CD14-positive monocyte (primary cell): ENCODE results near the gene KIAA0930. TPM values are rescaled to one million over a fixed set of nuclear protein-coding genes. Genes with fewer than 3 reads are reported as not detected.

Experiments used
- DNase-seq, 3 donors: peaks; one replicate each; pipeline ENCODE4 v3.0.0-alpha.2; 2011 to 2022
- H2AFZ ChIP-seq: 2 replicates; pipeline ENCODE4 v1.6.0; 2012; ENCODE audit warnings: mild to moderate bottlenecking, low read depth, low read length, inconsistent platforms; ENCODE audit not compliant: insufficient read depth, poor library complexity, severe bottlenecking
- H3K27ac ChIP-seq, 2 donors: 1 replicate in 1 of 2; 2 replicates in 1 of 2; pipeline ENCODE4 v1.5.1; 2012 to 2013; ENCODE audit warnings: low read length in 2 of 2, control low read depth in 1 of 2, inconsistent platforms in 1 of 2, low read depth in 1 of 2, mild to moderate bottlenecking in 1 of 2
- H3K27me3 ChIP-seq, 2 donors: one replicate each; pipeline versions ENCODE4 v1.6.0 to v1.6.1; 2011 to 2013; ENCODE audit warnings: low read length in 2 of 2; ENCODE audit not compliant: control insufficient read depth in 2 of 2, insufficient read depth in 2 of 2
- H3K36me3 ChIP-seq, 2 donors: replicated peaks in 1 of 2; 1 replicate in 1 of 2; 2 replicates in 1 of 2; pipeline versions ENCODE4 v1.5.1 to v1.6.1; 2012 to 2013; ENCODE audit warnings: low read length in 2 of 2, control low read depth in 1 of 2, inconsistent platforms in 1 of 2, mild to moderate bottlenecking in 1 of 2; ENCODE audit not compliant: insufficient read depth in 2 of 2, control insufficient read depth in 1 of 2
- H3K4me1 ChIP-seq, 2 donors: 1 replicate in 1 of 2; 2 replicates in 1 of 2; pipeline versions ENCODE4 v1.5.1 to v1.6.1; 2012 to 2013; ENCODE audit warnings: low read length in 2 of 2, control low read depth in 1 of 2, inconsistent platforms in 1 of 2, mild to moderate bottlenecking in 1 of 2, moderate library complexity in 1 of 2; ENCODE audit not compliant: insufficient read depth in 2 of 2, control insufficient read depth in 1 of 2
- H3K4me2 ChIP-seq: replicated peaks from 2 replicates; pipeline ENCODE3; 2012; ENCODE audit warnings: low read length, moderate library complexity, mild to moderate bottlenecking; ENCODE audit not compliant: poor library complexity, severe bottlenecking; ENCODE audit errors: extremely low read depth
- H3K4me3 ChIP-seq, 3 experiments: fragments of 200-600 bp in 1 of 3; sonication (generic) in 1 of 3; replicated peaks in 1 of 3; 1 replicate in 2 of 3; 2 replicates in 1 of 3; pipeline ENCODE4 v1.5.1; 2011 to 2013; ENCODE audit warnings: low read length in 3 of 3, mild to moderate bottlenecking in 3 of 3, control low read depth in 2 of 3, low read depth in 2 of 3, inconsistent platforms in 1 of 3, moderate library complexity in 1 of 3
- H3K79me2 ChIP-seq: 2 replicates; pipeline ENCODE4 v1.6.0; 2012; ENCODE audit warnings: mild to moderate bottlenecking, control low read depth, inconsistent platforms, low read length, moderate library complexity; ENCODE audit not compliant: insufficient read depth
- H3K9ac ChIP-seq: 2 replicates; pipeline ENCODE4 v1.6.0; 2017; ENCODE audit warnings: low read length, mild to moderate bottlenecking; ENCODE audit not compliant: insufficient read depth, poor library complexity, severe bottlenecking
- H3K9me3 ChIP-seq, 2 donors: replicated peaks in 1 of 2; 1 replicate in 1 of 2; 2 replicates in 1 of 2; pipeline versions ENCODE4 v1.5.1 to v1.6.1; 2012 to 2013; ENCODE audit warnings: low read length in 2 of 2, control low read depth in 1 of 2; ENCODE audit not compliant: control insufficient read depth in 1 of 2, insufficient read depth in 1 of 2
- H4K20me1 ChIP-seq: 2 replicates; pipeline ENCODE4 v1.6.0; 2012; ENCODE audit warnings: mild to moderate bottlenecking, low read length, control low read depth, moderate library complexity; ENCODE audit not compliant: insufficient read depth
- H3K27ac Mint-ChIP-seq, 7 donors: one replicate each; pipeline ENCODE4 v1.8.0; 2020; ENCODE audit warnings: mild to moderate bottlenecking in 7 of 7, mixed read lengths in 7 of 7, moderate library complexity in 6 of 7, inconsistent platforms in 2 of 7
- H3K27me3 Mint-ChIP-seq, 3 donors: one replicate each; pipeline ENCODE4 v1.8.0; 2021 to 2022; ENCODE audit warnings: low read depth in 3 of 3, mild to moderate bottlenecking in 3 of 3, mixed read lengths in 3 of 3, moderate library complexity in 3 of 3, inconsistent platforms in 1 of 3
- H3K36me3 Mint-ChIP-seq, 2 donors: one replicate each; pipeline ENCODE4 v1.8.0; 2020; ENCODE audit warnings: mixed read lengths in 2 of 2, inconsistent platforms in 1 of 2, mild to moderate bottlenecking in 1 of 2
- H3K4me1 Mint-ChIP-seq: one replicate; pipeline ENCODE4 v1.8.0; 2020; ENCODE audit warnings: mild to moderate bottlenecking, mixed read lengths
- H3K4me3 Mint-ChIP-seq, 2 donors: one replicate each; pipeline ENCODE4 v1.8.0; 2020; ENCODE audit warnings: mild to moderate bottlenecking in 2 of 2, mixed read lengths in 2 of 2, moderate library complexity in 1 of 2
- H3K9me3 Mint-ChIP-seq, 7 donors: one replicate each; pipeline ENCODE4 v1.8.0; 2020 to 2022; ENCODE audit warnings: mixed read lengths in 7 of 7, mild to moderate bottlenecking in 6 of 7, moderate library complexity in 6 of 7, inconsistent platforms in 2 of 7
- CTCF ChIP-seq: fragments of 200-600 bp; IDR thresholded peaks from one replicate; pipeline ENCODE4 v1.8.0; 2022; ENCODE audit warnings: antibody characterized with exemption, mild to moderate bottlenecking
- WGBS: methylation state at CpG from one replicate; pipeline ENCODE4 v1.1.5; 2013; ENCODE audit warnings: missing lambda C conversion rate; ENCODE audit not compliant: insufficient coverage; 5-methylcytosine and 5-hydroxymethylcytosine counted together
- intact Hi-C, 2 donors: fragments of 100-400 bp; cut with micrococcal nuclease; formaldehyde crosslinking; loops; one replicate each; pipeline versions ENCODE4 v1.15.0 to v1.15.1; 2023
- polyA plus RNA-seq, 3 donors: library from polyadenylated mRNA; depleted of rRNA in 1 of 3; unstranded in 2 of 3; stranded (reverse) in 1 of 3; fragments of 300-500 nt in 2 of 3; fragments of >200 nt in 1 of 3; fragmentation: Illumina TruSeq in 2 of 3; gene quantifications; 1 replicate in 2 of 3; 2 replicates in 1 of 3; pipeline ENCODE4 v1.2.3, GENCODE V29; 2012 to 2021

The KIAA0930 gene
- polyA plus RNA-seq, 3 donors, result 14.0 to 89.1 (median 15.6) TPM

GRCh38 chr22:45197606-45198462 lies 42.9 kb downstream of the KIAA0930 start:
- intact Hi-C loops, result no loop called here
- Mint-ChIP-seq H3K27ac (peak overlapping the region in 4 of 7 donors; percentile 3 to 65 (median 56)), H3K4me3 (no peak overlapping the region), H3K36me3 (peaks cover 70 to 94% of the 10 kb centered on the region in 2 donors), H3K27me3 (peaks cover 0 to 2% (median 0%) of the 10 kb centered on the region in 3 donors), H3K9me3 (no peaks in the 10 kb centered on the region), H3K4me1 (no peaks in the 10 kb centered on the region)
- H2AFZ ChIP-seq, result no peak overlapping the region
- no peak overlapping the region for H3K9ac ChIP-seq
- no peak overlapping the region for H3K4me3 ChIP-seq
- no peak overlapping the region for H3K4me2 ChIP-seq
- H3K79me2 ChIP-seq, result peaks cover 60% of the 10 kb centered on the region
- no peaks in the 10 kb centered on the region for H3K27me3 ChIP-seq
- H3K36me3 ChIP-seq, result peaks cover 87 to 96% of the 10 kb centered on the region in 2 donors
- no peak overlapping the region for H3K27ac ChIP-seq
- no peak for TF ChIP-seq CTCF
- 94% methylated on average over 27 of the region's 28 CpGs for whole genome bisulfite sequencing
- no peaks in the 10 kb centered on the region for H3K4me1 ChIP-seq
- H3K9me3 ChIP-seq, result no peaks in the 10 kb centered on the region
- H4K20me1 ChIP-seq, result peaks cover 94% of the 10 kb centered on the region
- no peak for DNase-seq

DNA sequence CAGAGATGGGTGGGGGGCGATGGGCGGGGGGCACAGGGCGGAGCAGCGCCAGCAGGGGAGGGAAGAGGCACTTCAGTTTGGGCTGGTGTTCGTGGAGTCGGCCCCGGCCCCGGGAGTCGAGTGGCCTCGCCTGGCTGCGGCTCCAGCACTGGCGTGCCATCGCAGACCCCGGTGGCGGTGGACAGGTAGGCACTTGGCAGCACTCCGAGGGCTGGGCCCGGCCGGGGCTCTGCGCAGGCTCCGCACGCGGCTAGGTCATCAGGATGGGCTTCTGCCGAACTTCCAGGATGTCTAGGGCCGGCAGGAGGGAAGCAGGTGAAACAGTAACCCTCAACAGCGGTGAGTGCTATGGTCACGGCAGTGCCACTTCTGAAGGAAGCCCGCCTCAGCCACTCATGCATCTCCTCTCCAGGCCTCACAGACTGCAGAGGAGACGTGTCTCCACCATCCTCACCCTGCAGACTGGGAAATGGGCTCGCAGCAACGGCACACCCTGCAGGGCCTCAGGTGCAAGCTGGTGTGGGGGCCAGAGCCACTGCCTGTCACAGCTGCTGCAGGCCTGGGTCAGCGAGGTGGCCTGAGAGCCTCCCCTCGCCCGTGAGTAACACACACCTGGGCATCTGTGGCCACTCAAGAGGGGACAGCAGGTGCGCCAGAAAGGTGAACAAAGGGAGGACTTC lies 43.6 kb downstream of the KIAA0930 start:
- DNase-seq, result no peak
- peaks cover 84 to 96% of the 10 kb centered on the region in 2 donors for H3K36me3 ChIP-seq
- H3K4me3 Mint-ChIP-seq, result no peak overlapping the region

More for the DNA sequence above, 43.6 kb downstream of the KIAA0930 start:
- TF ChIP-seq CTCF, result no peak
- intact Hi-C loops, result no loop called here
- no peak overlapping the region for H3K9ac ChIP-seq
- no peak overlapping the region for H3K4me3 ChIP-seq
- H4K20me1 ChIP-seq, result peaks cover 94% of the 10 kb centered on the region
- H2AFZ ChIP-seq, result no peak overlapping the region
- Mint-ChIP-seq H3K27ac (peak overlapping the region in 1 of 7 donors; percentile 54), H3K27me3 (peaks cover 0 to 2% (median 0%) of the 10 kb centered on the region in 3 donors), H3K4me1 (no peaks in the 10 kb centered on the region), H3K36me3 (peaks cover 75 to 92% of the 10 kb centered on the region in 2 donors), H3K9me3 (no peaks in the 10 kb centered on the region)
- H3K79me2 ChIP-seq, result peaks cover 55% of the 10 kb centered on the region
- H3K4me2 ChIP-seq, result no peak overlapping the region
- no peak overlapping the region for H3K27ac ChIP-seq
- H3K27me3 ChIP-seq, result no peaks in the 10 kb centered on the region
- 97% methylated on average over 32 of the region's 34 CpGs for WGBS
- no peaks in the 10 kb centered on the region for H3K9me3 ChIP-seq
- H3K4me1 ChIP-seq, result no peaks in the 10 kb centered on the region
